ENCODE results near the gene PTX3.
A peak's percentile ranks its signal among the peaks of the same experiment; 100 is the strongest.

The PTX3 gene

GRCh38 chr3:157475921-157476414, 39.3 kb downstream of the PTX3 start:
- Histone ChIP-seq H2BK15ac (ENCODE audit: low read length) (no peak overlapping the region), H4K91ac (ENCODE audit: low read depth, low read length, poor library complexity) (no peak overlapping the region), H3K27me3 (ENCODE audit: control insufficient read depth in 3 of 3, insufficient read depth in 3 of 3, low read depth in 1 of 3, low read length in 3 of 3) (no peaks in the 10 kb centered on the region), H2BK120ac (ENCODE audit: low read depth, low read length) (no peak overlapping the region), H3K36me3 (replicated peaks in 1 of 2; ENCODE audit: control insufficient read depth in 2 of 2, insufficient read depth in 2 of 2, low read length in 2 of 2) (no peaks in the 10 kb centered on the region), H3K18ac (ENCODE audit: low read length) (no peak overlapping the region), H3K27ac (replicated peaks; ENCODE audit: low read length) (no peak overlapping the region), H3K9ac (ENCODE audit: low read depth, low read length, poor library complexity) (no peak overlapping the region), H3K14ac (ENCODE audit: low read length) (no peak overlapping the region), H2BK12ac (ENCODE audit: low read length) (no peak overlapping the region), H2AK5ac (ENCODE audit: low read depth, low read length) (no peak overlapping the region), H2AFZ (ENCODE audit: low read length) (no peak overlapping the region), H3K9me3 (replicated peaks in 1 of 2; ENCODE audit: control insufficient read depth in 2 of 2, insufficient read depth in 1 of 2, low read depth in 1 of 2, low read length in 2 of 2) (peaks cover 0 to 6% of the 10 kb centered on the region in 2 donors), H2BK5ac (ENCODE audit: low read length) (no peak overlapping the region), H3K79me1 (ENCODE audit: low read depth, low read length) (no peaks in the 10 kb centered on the region), H3K4me1 (ENCODE audit: control insufficient read depth in 2 of 2, insufficient read depth in 1 of 2, low read depth in 1 of 2, low read length in 2 of 2) (no peaks in the 10 kb centered on the region), H3K4me3 (ENCODE audit: low read length in 2 of 2) (no peak overlapping the region), H4K8ac (ENCODE audit: low read depth, low read length) (no peak overlapping the region), H3K4me2 (ENCODE audit: insufficient read depth, low read length, poor library complexity, severe bottlenecking) (no peak overlapping the region), H3K4ac (ENCODE audit: low read length) (no peak overlapping the region), H3K23ac (ENCODE audit: low read depth, low read length, poor library complexity) (no peak overlapping the region)
- no CpG with 5 or more reads among the region's 1 CpG for WGBS, 2 donors (ENCODE audit: extremely low coverage in 2 of 2, insufficient read length in 2 of 2, insufficient replicate concordance in 1 of 2)
- DNase-seq (ENCODE audit: low spot score), result no peak

- H2BK120ac ChIP-seq (ENCODE audit: low read depth, low read length), result no peak overlapping the region
- no CpG with 5 or more reads among the region's 3 CpGs for WGBS, 2 donors (ENCODE audit: extremely low coverage in 2 of 2, insufficient read length in 2 of 2, insufficient replicate concordance in 1 of 2)
- H3K27me3 ChIP-seq (ENCODE audit: control insufficient read depth in 3 of 3, insufficient read depth in 3 of 3, low read depth in 1 of 3, low read length in 3 of 3), result no peaks in the 10 kb centered on the region
- no peak overlapping the region for H2BK12ac ChIP-seq (ENCODE audit: low read length)
- H3K27ac ChIP-seq (replicated peaks; ENCODE audit: low read length), result no peak overlapping the region
- H3K4me2 ChIP-seq (ENCODE audit: insufficient read depth, low read length, poor library complexity, severe bottlenecking), result no peak overlapping the region
- H3K79me1 ChIP-seq (ENCODE audit: low read depth, low read length), result no peaks in the 10 kb centered on the region
- no peak overlapping the region for H3K23ac ChIP-seq (ENCODE audit: low read depth, low read length, poor library complexity)
- no peak overlapping the region for H3K14ac ChIP-seq (ENCODE audit: low read length)
- H3K9ac ChIP-seq (ENCODE audit: low read depth, low read length, poor library complexity), result no peak overlapping the region
- H2AFZ ChIP-seq (ENCODE audit: low read length), result no peak overlapping the region
- no peak for DNase-seq (ENCODE audit: low spot score)
- peaks cover 0 to 16% of the 10 kb centered on the region in 2 donors for H3K9me3 ChIP-seq (replicated peaks in 1 of 2; ENCODE audit: control insufficient read depth in 2 of 2, insufficient read depth in 1 of 2, low read depth in 1 of 2, low read length in 2 of 2)
- no peak overlapping the region for H2AK5ac ChIP-seq (ENCODE audit: low read depth, low read length)
- H4K91ac ChIP-seq (ENCODE audit: low read depth, low read length, poor library complexity), result no peak overlapping the region
- no peak overlapping the region for H2BK5ac ChIP-seq (ENCODE audit: low read length)
- H3K36me3 ChIP-seq (replicated peaks in 1 of 2; ENCODE audit: control insufficient read depth in 2 of 2, insufficient read depth in 2 of 2, low read length in 2 of 2), result no peaks in the 10 kb centered on the region
- no peak overlapping the region for H3K4ac ChIP-seq (ENCODE audit: low read length)
- no peak overlapping the region for H2BK15ac ChIP-seq (ENCODE audit: low read length)
- H3K4me1 ChIP-seq (ENCODE audit: control insufficient read depth in 2 of 2, insufficient read depth in 1 of 2, low read depth in 1 of 2, low read length in 2 of 2), result no peaks in the 10 kb centered on the region
- no peak overlapping the region for H3K4me3 ChIP-seq (ENCODE audit: low read length in 2 of 2)
- H4K8ac ChIP-seq (ENCODE audit: low read depth, low read length), result no peak overlapping the region
- no peak overlapping the region for H3K18ac ChIP-seq (ENCODE audit: low read length)
Observed at GRCh38 chr3:157477441-157477840, 40.8 kb downstream of the PTX3 start.

- Histone ChIP-seq H3K9ac (ENCODE audit: low read depth, low read length, poor library complexity) (no peak overlapping the region), H4K91ac (ENCODE audit: low read depth, low read length, poor library complexity) (no peak overlapping the region), H2BK15ac (ENCODE audit: low read length) (no peak overlapping the region), H3K4ac (ENCODE audit: low read length) (no peak overlapping the region), H4K8ac (ENCODE audit: low read depth, low read length) (peak overlapping the region; percentile 3), H3K18ac (ENCODE audit: low read length) (no peak overlapping the region), H3K23ac (ENCODE audit: low read depth, low read length, poor library complexity) (no peak overlapping the region), H2AK5ac (ENCODE audit: low read depth, low read length) (no peak overlapping the region), H2BK5ac (ENCODE audit: low read length) (no peak overlapping the region), H3K36me3 (replicated peaks in 1 of 2; ENCODE audit: control insufficient read depth in 2 of 2, insufficient read depth in 2 of 2, low read length in 2 of 2) (no peaks in the 10 kb centered on the region), H3K9me3 (replicated peaks in 1 of 2; ENCODE audit: control insufficient read depth in 2 of 2, insufficient read depth in 1 of 2, low read depth in 1 of 2, low read length in 2 of 2) (peaks cover 0 to 23% of the 10 kb centered on the region in 2 donors), H3K27me3 (ENCODE audit: control insufficient read depth in 3 of 3, insufficient read depth in 3 of 3, low read depth in 1 of 3, low read length in 3 of 3) (no peaks in the 10 kb centered on the region), H3K4me2 (ENCODE audit: insufficient read depth, low read length, poor library complexity, severe bottlenecking) (no peak overlapping the region), H3K27ac (replicated peaks; ENCODE audit: low read length) (no peak overlapping the region), H2BK12ac (ENCODE audit: low read length) (no peak overlapping the region), H3K14ac (ENCODE audit: low read length) (no peak overlapping the region), H3K79me1 (ENCODE audit: low read depth, low read length) (no peaks in the 10 kb centered on the region), H2AFZ (ENCODE audit: low read length) (no peak overlapping the region), H2BK120ac (ENCODE audit: low read depth, low read length) (no peak overlapping the region), H3K4me1 (ENCODE audit: control insufficient read depth in 2 of 2, insufficient read depth in 1 of 2, low read depth in 1 of 2, low read length in 2 of 2) (no peaks in the 10 kb centered on the region), H3K4me3 (ENCODE audit: low read length in 2 of 2) (no peak overlapping the region)
- no CpG with 5 or more reads among the region's 1 CpG for WGBS, 2 donors (ENCODE audit: extremely low coverage in 2 of 2, insufficient read length in 2 of 2, insufficient replicate concordance in 1 of 2)
- DNase-seq (ENCODE audit: low spot score), result no peak
Observed at GRCh38 chr3:157479464-157480243, 43.0 kb downstream of the PTX3 start.

- Histone ChIP-seq H3K14ac (ENCODE audit: low read length) (no peak overlapping the region), H2BK120ac (ENCODE audit: low read depth, low read length) (no peak overlapping the region), H3K4ac (ENCODE audit: low read length) (no peak overlapping the region), H2AFZ (ENCODE audit: low read length) (no peak overlapping the region), H3K9ac (ENCODE audit: low read depth, low read length, poor library complexity) (no peak overlapping the region), H3K4me1 (ENCODE audit: control insufficient read depth in 2 of 2, insufficient read depth in 1 of 2, low read depth in 1 of 2, low read length in 2 of 2) (no peaks in the 10 kb centered on the region), H3K36me3 (replicated peaks in 1 of 2; ENCODE audit: control insufficient read depth in 2 of 2, insufficient read depth in 2 of 2, low read length in 2 of 2) (no peaks in the 10 kb centered on the region), H3K4me2 (ENCODE audit: insufficient read depth, low read length, poor library complexity, severe bottlenecking) (no peak overlapping the region), H4K91ac (ENCODE audit: low read depth, low read length, poor library complexity) (no peak overlapping the region), H2BK12ac (ENCODE audit: low read length) (no peak overlapping the region), H3K4me3 (ENCODE audit: low read length in 2 of 2) (no peak overlapping the region), H2BK5ac (ENCODE audit: low read length) (no peak overlapping the region), H4K8ac (ENCODE audit: low read depth, low read length) (no peak overlapping the region), H2BK15ac (ENCODE audit: low read length) (no peak overlapping the region), H3K18ac (ENCODE audit: low read length) (no peak overlapping the region), H2AK5ac (ENCODE audit: low read depth, low read length) (no peak overlapping the region), H3K27me3 (ENCODE audit: control insufficient read depth in 3 of 3, insufficient read depth in 3 of 3, low read depth in 1 of 3, low read length in 3 of 3) (no peaks in the 10 kb centered on the region), H3K9me3 (replicated peaks in 1 of 2; ENCODE audit: control insufficient read depth in 2 of 2, insufficient read depth in 1 of 2, low read depth in 1 of 2, low read length in 2 of 2) (peaks cover 0 to 8% of the 10 kb centered on the region in 2 donors), H3K23ac (ENCODE audit: low read depth, low read length, poor library complexity) (no peak overlapping the region), H3K27ac (replicated peaks; ENCODE audit: low read length) (no peak overlapping the region), H3K79me1 (ENCODE audit: low read depth, low read length) (no peaks in the 10 kb centered on the region)
- WGBS, 2 donors (ENCODE audit: extremely low coverage in 2 of 2, insufficient read length in 2 of 2, insufficient replicate concordance in 1 of 2), result no CpG with 5 or more reads among the region's 1 CpG
- DNase-seq (ENCODE audit: low spot score), result no peak
Observed at GRCh38 chr3:157487339-157487738, 50.7 kb downstream of the PTX3 start.

All from neuronal stem cell (in vitro differentiated cells).